Hepatic stellate cell (primary cell): ENCODE results near the gene GDAP1L1.

Experiments used
- DNase-seq: peaks from one replicate; pipeline ENCODE4 v3.0.0; 2011; ENCODE audit warnings: low spot score

GDAP1L1 gene

GRCh38 chr20:44247131-44247571 lies at the start of gene GDAP1L1:
Gene GDAP1L1 (plus strand): TSS chr20:44247308. CDS start chr20:44247335, 27 bp downstream.
- peak; percentile 27 for DNase-seq

- DNase-seq, result no peak
Observed at GRCh38 chr20:44198872-44199271, 48.2 kb upstream of the GDAP1L1 start.

GRCh38 chr20:44199877-44200276 lies 47.2 kb upstream of the GDAP1L1 start:
- no peak for DNase-seq

DNA sequence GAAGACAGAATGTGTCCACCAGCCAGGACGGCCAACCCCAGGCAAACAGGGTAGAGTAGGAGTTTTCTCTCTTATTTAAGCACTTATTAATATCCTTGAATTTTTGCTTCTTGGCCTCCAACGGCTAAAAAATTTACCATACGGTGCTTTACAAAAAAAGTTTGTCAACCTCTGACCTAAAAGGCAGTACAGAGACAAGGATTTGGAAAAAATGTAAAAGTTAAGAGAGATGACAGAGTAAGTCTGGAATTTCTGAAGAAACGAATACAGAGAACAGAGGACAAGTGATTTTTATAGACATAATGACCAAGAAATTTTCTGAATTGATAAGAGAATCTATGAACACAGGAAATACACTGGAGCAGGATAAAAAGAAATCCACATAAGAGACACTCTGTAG lies 46.7 kb upstream of the GDAP1L1 start:
- peak; percentile 27 for DNase-seq

DNA sequence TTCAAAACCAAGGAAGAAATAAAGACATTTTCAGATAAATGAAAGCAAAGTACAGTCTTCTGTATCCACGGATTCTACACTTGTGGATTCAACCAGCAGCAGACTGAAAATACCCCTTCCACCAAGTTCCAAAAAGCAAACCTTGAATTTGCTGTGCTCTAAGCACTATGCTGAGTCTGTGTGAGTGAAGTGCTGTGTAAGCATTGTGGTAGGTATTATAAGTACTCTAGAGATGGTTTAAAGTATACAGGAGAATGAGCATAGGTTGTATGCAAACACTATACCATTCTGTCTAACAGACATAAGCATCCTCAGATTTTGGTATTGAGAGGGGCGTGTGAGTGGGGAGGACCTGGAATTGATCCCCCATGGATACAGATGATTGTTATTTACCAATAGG lies 46.1 kb upstream of the GDAP1L1 start:
- no peak for DNase-seq

DNA sequence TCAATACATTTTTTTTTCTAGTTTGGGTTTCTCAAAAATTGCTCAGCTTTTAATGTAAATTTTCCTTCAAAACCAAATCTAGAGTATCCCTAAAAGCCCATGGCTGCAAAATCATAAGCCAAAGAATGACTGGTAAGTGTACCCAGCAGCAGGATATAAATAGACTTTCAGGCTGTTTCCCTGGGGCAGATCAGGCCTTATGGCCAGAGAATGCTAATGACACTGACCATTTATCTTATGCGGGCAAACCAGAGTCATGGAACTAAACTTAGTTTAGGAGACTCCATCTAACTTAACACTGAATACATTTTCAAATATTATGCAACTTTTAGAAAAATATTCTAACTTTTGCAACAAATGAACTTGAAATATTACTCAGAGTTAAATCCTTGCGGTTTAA lies 43.9 kb upstream of the GDAP1L1 start:
- DNase-seq, result peak; percentile 31

GRCh38 chr20:44204156-44204831 lies 42.8 kb upstream of the GDAP1L1 start:
- DNase-seq, result peak; percentile 81

DNA sequence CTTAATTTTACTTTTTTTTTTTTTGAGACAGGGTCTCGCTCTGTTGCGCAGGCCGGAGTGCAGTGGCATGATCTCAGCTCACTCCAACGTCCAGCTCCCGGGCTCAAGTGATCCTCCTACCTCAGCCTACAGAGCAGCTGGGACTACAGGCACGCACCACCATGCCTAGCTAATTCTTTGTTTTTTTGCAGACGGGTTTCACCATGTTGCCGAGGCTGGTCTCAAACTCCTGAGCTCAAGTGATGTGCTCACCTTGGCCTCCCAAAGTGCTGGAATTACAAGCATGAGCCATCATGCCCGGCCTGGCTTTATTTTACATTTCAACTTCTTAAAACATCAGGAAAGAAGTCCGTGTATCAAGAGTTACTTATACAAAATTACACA lies 42.3 kb upstream of the GDAP1L1 start:
- no peak for DNase-seq

DNA sequence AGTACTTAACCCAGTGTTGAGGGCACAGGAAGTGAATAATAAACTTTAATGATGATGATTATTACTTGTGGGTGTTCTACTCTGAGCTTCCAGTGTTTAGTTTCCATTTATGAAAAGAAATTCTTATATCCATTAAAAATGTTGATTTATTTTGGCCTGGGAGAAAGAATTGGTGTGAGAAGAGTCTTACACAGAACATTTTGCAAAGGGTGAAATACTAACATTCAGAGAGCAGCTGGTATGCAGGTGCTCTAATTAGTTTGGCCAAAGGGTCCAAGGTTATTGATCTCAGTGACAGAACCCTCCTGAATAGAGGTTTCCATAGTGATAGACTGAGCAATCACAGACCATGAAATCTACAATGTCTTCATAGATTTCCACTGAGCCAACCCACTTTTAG lies 41.0 kb upstream of the GDAP1L1 start:
- no peak for DNase-seq

DNA sequence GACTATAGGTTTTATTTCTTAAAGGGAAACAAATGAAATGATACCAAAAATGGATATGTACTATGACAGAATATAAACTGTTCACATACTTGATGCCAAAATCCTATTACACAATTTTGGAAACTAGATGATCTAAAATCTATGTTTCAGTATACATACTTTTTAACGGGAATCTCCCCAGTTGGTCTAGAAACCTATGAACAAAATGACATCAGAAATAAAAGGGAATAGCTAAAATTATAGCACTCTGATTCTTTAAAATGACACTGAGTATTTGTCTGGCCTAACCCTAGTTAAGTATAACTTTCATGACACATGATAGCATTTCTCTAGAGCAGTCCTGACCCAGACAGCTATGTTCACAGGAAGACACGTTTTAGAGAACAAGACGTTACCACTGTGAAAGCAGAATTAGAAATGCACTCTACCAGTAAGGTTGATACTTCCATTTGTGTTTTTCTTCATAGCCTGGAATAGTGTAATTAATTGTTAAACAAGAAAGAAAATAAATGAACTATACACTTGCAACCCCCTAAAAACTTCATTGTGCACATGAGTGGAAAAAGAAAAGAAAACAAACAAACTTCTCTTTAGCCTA lies 39.9 kb upstream of the GDAP1L1 start:
- no peak for DNase-seq

GRCh38 chr20:44208165-44208564 lies 38.9 kb upstream of the GDAP1L1 start:
- no peak for DNase-seq

DNA sequence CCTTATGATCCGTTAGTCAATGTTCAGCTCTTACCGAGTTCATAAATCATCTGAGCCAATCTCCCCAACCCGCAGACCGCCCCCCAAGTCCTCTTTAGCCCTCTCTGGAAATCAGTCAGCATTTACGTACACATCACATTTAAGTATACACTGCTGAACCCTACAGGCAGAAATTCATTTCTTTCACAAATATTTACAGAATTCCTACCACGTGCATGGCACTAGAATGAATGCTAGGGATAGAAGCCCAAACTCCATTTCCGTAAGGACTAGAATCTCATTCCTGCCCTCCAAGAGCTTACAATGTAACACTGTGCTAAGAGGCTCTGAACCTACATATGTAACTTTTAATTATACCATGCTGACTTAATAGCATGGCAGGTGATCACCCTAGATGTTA lies 38.3 kb upstream of the GDAP1L1 start:
- DNase-seq, result no peak

- DNase-seq, result no peak
Observed at GRCh38 chr20:44209686-44210405, 37.3 kb upstream of the GDAP1L1 start.

DNA sequence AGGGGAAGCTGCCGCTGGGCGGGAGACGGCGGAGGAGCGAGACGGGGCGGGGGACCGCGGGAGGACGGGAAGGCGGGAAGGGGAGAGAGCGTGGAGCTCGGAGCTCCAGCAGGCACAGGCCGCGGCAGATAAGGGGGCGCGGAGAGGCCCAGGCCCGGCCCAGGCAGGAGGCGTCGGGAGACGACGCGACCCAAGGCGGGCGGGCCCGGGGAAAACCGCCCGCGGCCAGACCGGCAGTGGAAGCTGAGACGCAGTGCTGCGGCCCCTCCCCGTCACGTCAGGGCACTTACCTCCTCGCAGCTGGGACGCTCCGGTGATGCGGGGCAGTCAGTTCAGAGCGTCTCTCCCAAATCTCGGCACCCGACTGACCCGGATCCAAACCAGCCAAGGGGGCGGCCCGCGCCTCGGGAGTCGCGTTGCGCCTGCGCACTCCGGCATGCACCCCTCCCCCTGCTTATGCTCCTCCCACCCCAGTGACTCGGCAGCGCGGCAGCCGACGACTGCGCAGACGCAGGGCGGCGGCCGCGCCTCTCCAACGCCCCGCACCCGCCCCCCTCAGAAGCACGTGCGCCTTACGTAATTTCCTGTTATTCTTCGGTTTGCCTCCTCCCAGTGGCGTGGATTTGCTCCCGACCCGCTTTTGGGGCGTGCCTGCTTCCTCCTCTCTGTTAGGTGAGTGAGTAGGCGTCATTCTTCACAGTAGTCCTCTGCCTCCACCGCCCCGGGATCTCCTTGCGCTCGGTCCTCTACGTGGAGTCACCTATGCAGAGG lies 36.5 kb upstream of the GDAP1L1 start, which contains the start of gene OSER1:
Gene OSER1 (minus strand): TSS at position 366 of the 771 bp plus-strand sequence. CDS start 3,814 bp downstream, outside the sequence.
- peak; percentile 99 for DNase-seq

DNA sequence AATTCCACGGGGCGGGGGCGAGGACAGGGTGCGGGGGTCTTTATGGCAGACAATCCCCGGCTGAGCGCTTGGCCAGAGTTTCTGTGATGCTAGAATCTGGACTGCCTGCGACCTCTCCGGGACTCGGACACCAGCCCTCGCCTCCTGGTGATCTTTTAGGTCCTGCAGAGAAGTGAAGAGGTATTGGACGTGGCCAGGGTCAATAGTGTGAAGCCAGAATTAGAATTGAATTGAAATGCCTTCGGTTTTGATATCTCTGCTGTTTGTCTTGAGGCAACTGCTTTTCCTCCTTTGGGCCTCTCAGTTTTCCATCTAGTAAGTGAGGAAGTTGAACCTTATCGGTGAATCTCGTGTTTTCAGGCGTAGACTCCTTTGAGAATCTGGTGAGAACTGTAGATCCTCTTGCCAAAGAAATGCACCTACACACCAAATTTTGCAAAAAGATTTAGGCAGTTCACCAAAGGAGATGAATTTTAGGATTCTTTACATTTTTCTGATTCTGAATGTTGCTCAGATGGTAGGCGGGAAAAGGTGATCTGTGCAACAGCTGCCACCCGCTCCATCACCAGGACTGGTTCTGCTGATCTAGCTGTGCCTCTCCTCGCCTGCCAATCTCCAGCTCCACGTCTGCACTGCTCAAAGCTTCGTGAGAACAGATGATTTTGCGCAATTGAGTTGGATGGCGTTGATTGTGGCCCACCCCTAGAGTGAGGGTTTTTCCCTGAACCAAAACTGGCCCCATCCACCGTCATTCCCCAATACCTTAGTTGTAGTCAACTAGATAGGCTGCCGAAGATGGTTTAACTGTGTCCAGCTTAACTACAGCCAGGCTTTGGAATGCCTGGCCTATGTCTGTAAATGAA lies 35.7 kb upstream of the GDAP1L1 start:
- DNase-seq, result no peak

DNA sequence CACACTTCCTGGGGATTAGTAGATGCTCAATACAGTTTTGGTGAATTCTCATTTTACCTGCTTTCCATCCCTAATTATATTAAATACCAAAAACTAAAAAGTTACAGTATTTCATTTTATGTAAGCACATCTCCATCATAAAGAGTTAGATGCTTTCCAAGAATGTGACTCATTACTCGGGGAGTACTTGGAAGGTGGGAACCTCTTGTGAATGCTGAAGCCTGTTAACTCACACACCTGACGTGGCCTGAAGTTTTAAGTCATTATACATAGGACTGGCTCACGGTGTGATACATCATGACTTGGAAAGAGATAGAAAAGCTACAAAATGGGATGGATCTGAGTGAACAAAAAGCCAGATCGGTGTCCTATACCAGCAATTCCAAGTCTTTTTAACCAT lies 34.3 kb upstream of the GDAP1L1 start:
- no peak for DNase-seq

DNA sequence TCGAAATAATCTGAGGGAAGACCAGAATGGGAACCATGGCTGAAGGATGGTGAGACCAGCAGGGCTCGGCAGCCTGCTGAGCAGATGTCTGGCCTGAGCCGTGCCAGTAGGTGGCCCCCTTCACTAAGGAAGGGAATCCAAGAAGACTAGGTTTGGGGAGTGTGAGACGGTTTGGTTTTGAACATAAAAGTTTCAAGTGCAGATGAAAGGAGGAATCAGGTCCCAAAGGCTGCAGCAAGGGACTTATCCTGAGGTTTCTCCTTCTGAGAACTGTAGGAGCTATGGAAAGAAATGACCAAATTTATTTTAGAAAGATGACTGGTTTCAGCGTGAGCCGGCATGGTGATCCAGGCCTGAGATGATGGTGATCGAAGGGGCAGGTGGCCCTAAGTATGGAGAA lies 32.0 kb upstream of the GDAP1L1 start:
- peak; percentile 68 for DNase-seq

DNA sequence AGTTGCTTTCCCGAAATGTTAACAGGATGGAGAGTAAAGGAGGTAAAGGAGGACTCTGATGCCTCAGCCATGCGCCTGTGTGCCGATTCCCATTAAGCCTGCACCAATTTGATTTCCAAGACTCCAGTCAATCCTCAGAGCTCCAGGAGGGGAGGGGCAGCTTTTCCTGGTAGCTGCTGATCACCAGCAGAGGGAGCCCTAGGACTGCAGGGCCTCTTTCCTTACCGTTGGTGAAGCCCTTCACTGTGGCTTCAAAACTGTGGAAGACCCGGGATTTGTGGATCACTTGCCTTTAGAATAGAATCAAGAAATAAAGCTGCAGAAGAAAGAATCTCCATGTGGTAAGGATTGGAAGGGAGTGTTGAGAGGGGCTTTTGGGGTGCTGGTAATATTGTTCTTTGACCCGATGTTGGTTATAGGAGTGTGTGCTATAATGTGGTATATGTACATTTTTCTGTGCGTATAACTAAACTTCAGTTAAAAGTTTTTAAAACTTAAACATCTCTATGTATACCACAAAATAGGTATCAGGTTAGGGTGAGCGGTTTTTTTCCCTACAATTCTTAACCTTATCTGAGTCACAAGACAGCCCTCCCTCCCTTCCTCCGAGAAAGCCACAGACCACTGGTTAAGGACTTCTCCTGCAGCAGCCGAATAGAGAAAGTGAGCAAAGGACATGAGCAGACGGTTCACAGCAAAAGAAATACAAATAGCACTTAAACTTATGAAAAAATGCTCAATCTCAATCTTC lies 29.6 kb upstream of the GDAP1L1 start:
- DNase-seq, result peak; percentile 61

DNA sequence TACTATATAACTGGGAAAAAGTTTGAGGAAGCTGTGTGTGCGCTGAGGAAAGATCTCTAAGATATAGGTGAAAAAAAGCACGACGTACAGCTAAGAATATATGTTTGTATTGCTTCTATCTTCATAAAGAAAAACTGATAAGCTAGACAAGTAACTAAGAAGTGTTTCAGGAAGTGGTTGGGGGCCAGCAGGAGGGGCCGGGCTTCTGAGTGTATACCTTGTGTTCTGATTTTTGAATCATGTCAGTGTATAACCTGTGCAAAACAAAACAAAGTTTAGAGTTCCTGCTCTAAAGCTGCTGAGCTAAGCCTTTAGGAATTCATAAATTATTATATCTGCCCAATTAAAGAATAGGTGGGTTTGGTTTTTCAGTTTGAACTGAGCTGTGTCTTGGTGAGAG lies 28.7 kb upstream of the GDAP1L1 start:
- DNase-seq, result no peak

- DNase-seq, result no peak
Observed at GRCh38 chr20:44219170-44219730, 27.9 kb upstream of the GDAP1L1 start.
